HepG2 (cell line): ENCODE measurements around the gene HELZ. TPM values are rescaled to one million over a fixed set of nuclear protein-coding genes. Genes with fewer than 3 reads are reported as not detected.
A peak's percentile ranks its signal among the peaks of the same experiment; 100 is the strongest.

Experiments
- ATAC-seq: fragments of 200-7000 bp; cut with Tn5 transposase; 3 replicates; pipeline ENCODE4 v1.9.1; 2020; ENCODE audit warnings: mild to moderate bottlenecking, moderate library complexity
- BruUV-seq: library from RNA; stranded (reverse); fragments of 400-500 nt; replicated peaks from 2 replicates; lab custom pipeline; 2021; lab: Mats Ljungman, UMichigan
- CTCF ChIA-PET: fragments of 300-600 bp; formaldehyde crosslinking; extraction: SDS; loops from one replicate; lab custom pipeline; 2021; ENCODE audit warnings: low total read pairs, inconsistent platforms, low intra/inter-chr PET ratio; lab: Yijun Ruan, JAX
- POLR2A ChIA-PET: fragments of 350-600 bp; sonication (Branson Sonifier 250); formaldehyde crosslinking; loops from one replicate; lab custom pipeline; 2020; ENCODE audit warnings: antibody characterized with exemption, inconsistent platforms; lab: Yijun Ruan, JAX
- DNase-seq: peaks from one replicate; pipeline ENCODE4 v3.0.0-alpha.2; 2015; ENCODE audit warnings: low spot score
- FAIRE-seq: peaks from 3 replicates; lab custom pipeline; 2011; peaks lifted over from hg19 to GRCh38; lab: Jason Lieb, UNC
- H2AFZ ChIP-seq: one replicate; pipeline ENCODE4 v1.6.1; 2011; ENCODE audit warnings: low read length, inconsistent platforms
- H3K27ac ChIP-seq: fragments of 300-600 bp; 3 replicates; pipeline ENCODE4 v1.8.0; 2011; ENCODE audit warnings: mixed run types, mild to moderate bottlenecking, mixed read lengths, low read length, inconsistent platforms; ENCODE audit not compliant: insufficient read depth; ENCODE audit errors: extremely low read length
- H3K27me3 ChIP-seq, 2 experiments: fragments of 200-600 bp in 1 of 2; 2 replicates in 1 of 2; 3 replicates in 1 of 2; pipeline versions ENCODE4 v1.6.0 to v1.8.0; 2011; ENCODE audit warnings: low read length in 2 of 2, mild to moderate bottlenecking in 2 of 2, moderate library complexity in 2 of 2, inconsistent platforms in 1 of 2; ENCODE audit not compliant: insufficient read depth in 2 of 2, control insufficient read depth in 1 of 2
- H3K36me3 ChIP-seq, 2 experiments: fragments of 200-600 bp in 1 of 2; replicated peaks in 1 of 2; 2 replicates in 1 of 2; 3 replicates in 1 of 2; pipeline versions ENCODE4 v1.5.1 to v1.8.0; 2011; ENCODE audit warnings: low read length in 2 of 2, inconsistent platforms in 1 of 2; ENCODE audit not compliant: insufficient read depth in 2 of 2, control insufficient read depth in 1 of 2
- H3K4me1 ChIP-seq: 2 replicates; pipeline ENCODE4 v1.5.1; 2012; ENCODE audit warnings: low read length, inconsistent platforms; ENCODE audit not compliant: insufficient read depth
- H3K4me2 ChIP-seq: 2 replicates; pipeline ENCODE4 v1.6.0; 2011; ENCODE audit warnings: low read depth, low read length, inconsistent platforms
- H3K4me3 ChIP-seq, 3 experiments: fragments of 200-600 bp in 1 of 3; sonication (generic), shearing (Covaris generic) in 1 of 3; replicated peaks in 1 of 3; 2 replicates each; pipeline ENCODE4 v1.5.1; 2011 to 2016; ENCODE audit warnings: low read length in 3 of 3, inconsistent platforms in 2 of 3, low read depth in 2 of 3, mild to moderate bottlenecking in 2 of 3, control low read depth in 1 of 3, mixed read lengths in 1 of 3; ENCODE audit not compliant: insufficient read depth in 1 of 3
- H3K79me2 ChIP-seq: one replicate; pipeline ENCODE4 v1.6.1; 2011; ENCODE audit warnings: low read length, inconsistent platforms; ENCODE audit not compliant: insufficient read depth
- H3K9ac ChIP-seq: 2 replicates; pipeline ENCODE4 v1.6.0; 2011; ENCODE audit warnings: mild to moderate bottlenecking, low read depth, low read length, inconsistent platforms; ENCODE audit not compliant: insufficient read depth
- H3K9me3 ChIP-seq: 2 replicates; pipeline ENCODE4 v1.5.1; 2012; ENCODE audit warnings: mild to moderate bottlenecking, low read length
- H4K20me1 ChIP-seq: 2 replicates; pipeline ENCODE4 v1.6.0; 2011; ENCODE audit warnings: inconsistent platforms, mild to moderate bottlenecking, low read length, moderate library complexity; ENCODE audit not compliant: insufficient read depth
- CEBPB ChIP-seq: IDR thresholded peaks from 2 replicates; pipeline ENCODE4 v1.6.1; 2011; ENCODE audit warnings: low read depth, low read length, improper control_type of control experiment, borderline replicate concordance
- CHD4 ChIP-seq: fragments of 200-600 bp; sonication (generic); IDR thresholded peaks from 2 replicates; pipeline ENCODE4 v1.7.0; 2017; ENCODE audit warnings: mild to moderate bottlenecking, low read length, borderline replicate concordance
- KAT7 ChIP-seq: IDR thresholded peaks from 2 replicates; pipeline ENCODE4 v1.6.1; 2018; ENCODE audit warnings: borderline replicate concordance, missing compliant biosample characterization
- MLLT10 ChIP-seq: sonication (generic); formaldehyde crosslinking; IDR thresholded peaks from 2 replicates; pipeline ENCODE4 v1.4.0; 2020; ENCODE audit warnings: missing genetic modification reagents
- PHF20 ChIP-seq: sonication (generic); formaldehyde crosslinking; IDR thresholded peaks from 2 replicates; pipeline ENCODE4 v1.5.0; 2020; ENCODE audit warnings: mild to moderate bottlenecking, missing genetic modification reagents
- REXO4 ChIP-seq: sonication (generic); formaldehyde crosslinking; IDR thresholded peaks from 2 replicates; pipeline ENCODE4 v1.8.0; 2022; ENCODE audit warnings: missing genetic modification reagents, mild to moderate bottlenecking, borderline replicate concordance
- RFX1 ChIP-seq: fragments of 450-650 bp; IDR thresholded peaks from 2 replicates; pipeline ENCODE4 v1.6.1; 2017
- SRSF1 ChIP-seq: fragments of 200-400 bp; formaldehyde crosslinking; optimal IDR thresholded peaks from 2 replicates; pipeline ENCODE3; 2017; ENCODE audit warnings: mild to moderate bottlenecking, low read depth, low read length, moderate library complexity
- WIZ ChIP-seq: sonication (generic); formaldehyde crosslinking; IDR thresholded peaks from 2 replicates; pipeline ENCODE4 v1.5.1; 2020; ENCODE audit warnings: mild to moderate bottlenecking, missing genetic modification reagents
- YEATS4 ChIP-seq: sonication (generic); formaldehyde crosslinking; IDR thresholded peaks from 2 replicates; pipeline ENCODE4 v1.4.0; 2020; ENCODE audit warnings: missing genetic modification reagents, borderline replicate concordance
- ZFP36L2 ChIP-seq: sonication (generic); formaldehyde crosslinking; IDR thresholded peaks from 2 replicates; pipeline ENCODE4 v1.4.0; 2020; ENCODE audit warnings: missing genetic modification reagents
- ZNF124 ChIP-seq: sonication (generic); formaldehyde crosslinking; IDR thresholded peaks from 2 replicates; pipeline ENCODE4 v1.4.0; 2020; ENCODE audit warnings: missing genetic modification reagents
- ZNF260 ChIP-seq: sonication (generic); formaldehyde crosslinking; IDR thresholded peaks from 2 replicates; pipeline ENCODE4 v1.4.0; 2020; ENCODE audit warnings: missing genetic modification reagents, low read depth, mild to moderate bottlenecking, borderline replicate concordance
- ZNF264 ChIP-seq: sonication (generic); formaldehyde crosslinking; IDR thresholded peaks from 2 replicates; pipeline ENCODE4 v1.4.0; 2020; ENCODE audit warnings: missing genetic modification reagents
- ZNF331 ChIP-seq: sonication (generic); formaldehyde crosslinking; IDR thresholded peaks from 2 replicates; pipeline ENCODE4 v1.4.0; 2020; ENCODE audit warnings: missing genetic modification reagents
- ZNF530 ChIP-seq: sonication (generic); formaldehyde crosslinking; IDR thresholded peaks from 2 replicates; pipeline ENCODE4 v1.5.0; 2020; ENCODE audit warnings: low read depth, mild to moderate bottlenecking, missing genetic modification reagents
- ZNF709 ChIP-seq: sonication (generic); formaldehyde crosslinking; IDR thresholded peaks from 2 replicates; pipeline ENCODE4 v1.5.0; 2020; ENCODE audit warnings: mild to moderate bottlenecking, missing genetic modification reagents
- ZNF792 ChIP-seq: IDR thresholded peaks from 2 replicates; pipeline ENCODE4 v1.6.1; 2016
- WGBS: methylation state at CpG from one replicate; pipeline ENCODE4 v1.1.6; 2017; ENCODE audit warnings: low lambda C conversion rate; 5-methylcytosine and 5-hydroxymethylcytosine counted together
- in situ Hi-C: cut with HindIII; loops from 2 replicates; pipeline ENCODE4 v1.10.0; 2017; ENCODE audit warnings: low pct_unique_long_range_greater_than_20kb; ENCODE audit not compliant: extremely low pct_ligation_motif_present
- intact Hi-C: fragments of 100-400 bp; cut with micrococcal nuclease; formaldehyde crosslinking; loops from one replicate; pipeline ENCODE4 v1.10.0; 2022; ENCODE audit not compliant: unreplicated experiment
- polyA plus RNA-seq, 8 experiments: library from polyadenylated mRNA; depleted of rRNA in 3 of 8; stranded (reverse) in 7 of 8; unstranded in 1 of 8; fragments of >200 nt; fragmentation: Illumina TruSeq in 4 of 8; extraction: Trizol in 4 of 8; gene quantifications; 2 replicates each; pipeline versions ENCODE4 v1.2.1 to v1.2.3, GENCODE V29; 2011 to 2016; ENCODE audit warnings: low read depth in 4 of 8, missing spikeins in 1 of 8, mixed read lengths in 1 of 8; ENCODE audit not compliant: insufficient read depth in 1 of 8
- total RNA-seq, 5 experiments: library from RNA; depleted of rRNA; stranded (reverse); fragments of >200 nt; fragmentation: Illumina TruSeq; extraction: Trizol; gene quantifications; 2 replicates each; pipeline ENCODE4 v1.2.3, GENCODE V29; 2016; ENCODE audit warnings: low read depth in 1 of 5
- TF ChIP-seq, protein P1 (sequence below): sonication (generic); formaldehyde crosslinking; IDR thresholded peaks from 2 replicates; pipeline ENCODE4 v1.5.0; 2020; ENCODE audit warnings: mild to moderate bottlenecking, missing genetic modification reagents
- TF ChIP-seq, protein P2 (sequence below): IDR thresholded peaks from 2 replicates; pipeline ENCODE4 v1.6.1; 2016; ENCODE audit warnings: missing compliant biosample characterization, missing genetic modification reagents, borderline replicate concordance

The HELZ gene
- total and polyA plus RNA-seq, 2 of the 13 experiments (the other 11 are each of a cell fraction or from before 2014, with no cell fraction given), result 35.3 to 52.4 TPM

DNA sequence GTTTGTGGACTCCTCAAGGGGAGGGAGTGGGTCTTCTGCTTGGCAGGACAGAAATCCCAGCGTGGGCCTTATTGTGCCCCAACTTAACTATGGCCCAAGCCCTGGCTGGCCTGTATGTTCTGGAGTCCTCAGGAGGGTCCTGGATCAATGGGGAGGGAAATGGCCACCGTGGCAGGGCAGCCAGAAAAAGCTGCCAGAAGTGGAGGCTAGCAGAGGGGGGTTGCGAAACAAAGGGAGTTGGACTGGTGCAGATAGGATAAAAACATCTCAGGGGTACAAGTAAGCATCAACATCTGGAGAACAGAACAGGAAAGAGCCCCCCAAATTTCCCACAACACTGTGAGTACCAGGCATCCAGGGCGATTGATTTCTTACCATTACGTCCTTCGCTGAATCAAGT lies 204.3 kb downstream of the HELZ start:
- intact Hi-C loops, result no loop called here

DNA sequence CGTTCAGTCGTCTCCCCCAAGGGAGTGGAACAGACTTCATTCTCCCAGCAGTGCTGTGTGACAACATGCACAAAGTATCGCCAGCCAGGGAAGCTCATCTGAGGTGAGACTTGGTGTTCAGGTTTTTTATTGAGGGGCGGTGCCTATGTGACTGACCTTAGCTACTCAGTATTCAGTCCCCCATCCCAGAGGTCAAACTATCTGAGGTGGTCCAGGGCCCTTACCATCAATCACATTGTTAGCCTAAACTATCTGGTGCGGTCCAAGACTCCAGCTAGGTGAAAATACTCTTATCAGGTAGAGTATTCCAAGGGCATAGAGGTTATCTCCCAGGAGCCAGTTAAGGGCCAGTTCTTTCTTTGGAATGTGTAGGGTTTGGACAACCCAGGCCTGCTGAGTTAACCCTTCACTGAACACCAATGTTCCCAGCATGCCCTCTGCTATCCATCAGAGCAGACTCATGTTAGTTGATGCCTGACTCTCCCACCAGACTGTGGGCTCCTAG lies 206.1 kb downstream of the HELZ start:
- no peaks in the 10 kb centered on the region for H4K20me1 ChIP-seq
- ATAC-seq (no peak), DNase-seq (no peak), FAIRE-seq (no peak)
- in situ Hi-C loops (no loop called here), intact Hi-C loops (no loop called here)
- H3K9me3 ChIP-seq, result no peaks in the 10 kb centered on the region
- no peaks in the 10 kb centered on the region for H3K36me3 ChIP-seq
- POLR2A ChIA-PET, result no interaction called here
- H3K79me2 ChIP-seq, result no peaks in the 10 kb centered on the region
- no peak overlapping the region for H3K27ac ChIP-seq
- CTCF ChIA-PET, result no interaction called here
- WGBS, result 33% methylated on average over 2 of the region's 5 CpGs
- peaks cover 5 to 29% of the 10 kb centered on the region in 2 experiments; a peak in 4 of 5 replicates for H3K27me3 ChIP-seq
- no peak overlapping the region for H3K9ac ChIP-seq
- no TSS peak for BruUV-seq
- no peak overlapping the region for H3K4me3 ChIP-seq
- H2AFZ ChIP-seq, result no peak overlapping the region
- H3K4me1 ChIP-seq, result peaks cover 7% of the 10 kb centered on the region; the same call in 1 of the 2 replicates
- no peak overlapping the region for H3K4me2 ChIP-seq
- TF ChIP-seq REXO4 (CRISPR knock-in tag), result no peak
- TF ChIP-seq RFX1, result no peak
- no peak for TF ChIP-seq ZNF264
- no peak for TF ChIP-seq PHF20 (CRISPR knock-in tag)
- TF ChIP-seq MLLT10 (CRISPR knock-in tag), result no peak
- no peak for TF ChIP-seq ZNF530 (CRISPR knock-in tag)
- TF ChIP-seq, protein P1, sequence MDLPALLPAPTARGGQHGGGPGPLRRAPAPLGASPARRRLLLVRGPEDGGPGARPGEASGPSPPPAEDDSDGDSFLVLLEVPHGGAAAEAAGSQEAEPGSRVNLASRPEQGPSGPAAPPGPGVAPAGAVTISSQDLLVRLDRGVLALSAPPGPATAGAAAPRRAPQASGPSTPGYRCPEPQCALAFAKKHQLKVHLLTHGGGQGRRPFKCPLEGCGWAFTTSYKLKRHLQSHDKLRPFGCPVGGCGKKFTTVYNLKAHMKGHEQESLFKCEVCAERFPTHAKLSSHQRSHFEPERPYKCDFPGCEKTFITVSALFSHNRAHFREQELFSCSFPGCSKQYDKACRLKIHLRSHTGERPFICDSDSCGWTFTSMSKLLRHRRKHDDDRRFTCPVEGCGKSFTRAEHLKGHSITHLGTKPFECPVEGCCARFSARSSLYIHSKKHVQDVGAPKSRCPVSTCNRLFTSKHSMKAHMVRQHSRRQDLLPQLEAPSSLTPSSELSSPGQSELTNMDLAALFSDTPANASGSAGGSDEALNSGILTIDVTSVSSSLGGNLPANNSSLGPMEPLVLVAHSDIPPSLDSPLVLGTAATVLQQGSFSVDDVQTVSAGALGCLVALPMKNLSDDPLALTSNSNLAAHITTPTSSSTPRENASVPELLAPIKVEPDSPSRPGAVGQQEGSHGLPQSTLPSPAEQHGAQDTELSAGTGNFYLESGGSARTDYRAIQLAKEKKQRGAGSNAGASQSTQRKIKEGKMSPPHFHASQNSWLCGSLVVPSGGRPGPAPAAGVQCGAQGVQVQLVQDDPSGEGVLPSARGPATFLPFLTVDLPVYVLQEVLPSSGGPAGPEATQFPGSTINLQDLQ (CRISPR knock-in tag), result no peak
- TF ChIP-seq CHD4, result no peak
- TF ChIP-seq ZFP36L2, result no peak
- TF ChIP-seq, protein P2, sequence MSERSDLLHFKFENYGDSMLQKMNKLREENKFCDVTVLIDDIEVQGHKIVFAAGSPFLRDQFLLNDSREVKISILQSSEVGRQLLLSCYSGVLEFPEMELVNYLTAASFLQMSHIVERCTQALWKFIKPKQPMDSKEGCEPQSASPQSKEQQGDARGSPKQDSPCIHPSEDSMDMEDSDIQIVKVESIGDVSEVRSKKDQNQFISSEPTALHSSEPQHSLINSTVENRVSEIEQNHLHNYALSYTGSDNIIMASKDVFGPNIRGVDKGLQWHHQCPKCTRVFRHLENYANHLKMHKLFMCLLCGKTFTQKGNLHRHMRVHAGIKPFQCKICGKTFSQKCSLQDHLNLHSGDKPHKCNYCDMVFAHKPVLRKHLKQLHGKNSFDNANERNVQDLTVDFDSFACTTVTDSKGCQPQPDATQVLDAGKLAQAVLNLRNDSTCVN, result no peak
- TF ChIP-seq WIZ, result no peak
- TF ChIP-seq ZNF709 (CRISPR knock-in tag), result no peak
- TF ChIP-seq ZNF124 (CRISPR knock-in tag), result no peak
- no peak for TF ChIP-seq ZNF260 (CRISPR knock-in tag)

More for the DNA sequence above, 204.3 kb downstream of the HELZ start:
- Histone ChIP-seq H3K9ac (no peak overlapping the region), H3K4me1 (peaks cover 7% of the 10 kb centered on the region; the same call in 1 of the 2 replicates), H3K27me3 (peaks cover 3 to 24% of the 10 kb centered on the region in 2 experiments; a peak in 3 of 5 replicates), H3K27ac (no peak overlapping the region), H3K36me3 (no peaks in the 10 kb centered on the region), H3K79me2 (no peaks in the 10 kb centered on the region), H2AFZ (no peak overlapping the region), H3K4me2 (no peak overlapping the region), H3K9me3 (no peaks in the 10 kb centered on the region), H4K20me1 (no peaks in the 10 kb centered on the region), H3K4me3 (no peak overlapping the region)
- no TSS peak for BruUV-seq
- no peak for FAIRE-seq
- CTCF ChIA-PET, result no interaction called here
- ATAC-seq, result no peak
- no peak for DNase-seq
- TF ChIP-seq ZNF792, result no peak
- no peak for TF ChIP-seq ZNF331 (CRISPR knock-in tag)
- no peak for TF ChIP-seq KAT7 (CRISPR knock-in tag)
- peak; percentile 77 for TF ChIP-seq CEBPB
- TF ChIP-seq SRSF1, result no peak
- TF ChIP-seq YEATS4 (CRISPR knock-in tag), result no peak
- in situ Hi-C loops, result no loop called here
- WGBS, result 63% methylated on average over 6 of the region's 6 CpGs
- POLR2A ChIA-PET, result no interaction called here
